A673 (cell line): ENCODE results near the gene CACNA2D2. TPM values are rescaled to one million over a fixed set of nuclear protein-coding genes. Genes with fewer than 3 reads are reported as not detected.

Source experiments
- BruUV-seq: library from RNA; stranded (reverse); fragments of 400-500 nt; replicated peaks from 2 replicates; lab custom pipeline; 2021; lab: Mats Ljungman, UMichigan
- CTCF ChIA-PET: fragments of 300-600 bp; sonication (Branson Sonifier 250); formaldehyde crosslinking; loops from one replicate; lab custom pipeline; 2022; ENCODE audit warnings: antibody characterized with exemption; lab: Charles Lee
- POLR2A ChIA-PET: fragments of 300-600 bp; sonication (Branson Sonifier 250); formaldehyde crosslinking; loops from one replicate; lab custom pipeline; 2022; ENCODE audit warnings: antibody characterized with exemption; ENCODE audit not compliant: low non-redundant PET; lab: Charles Lee
- DNase-seq: peaks from one replicate; pipeline ENCODE4 v3.0.0-alpha.2; 2015; ENCODE audit warnings: low spot score
- H3K27ac ChIP-seq: fragments of 200-600 bp; sonication (generic); 2 replicates; pipeline ENCODE4 v1.5.1; 2016; ENCODE audit warnings: mixed run types, low read depth, mild to moderate bottlenecking, mixed read lengths, antibody characterized with exemption, low read length; ENCODE audit not compliant: poor library complexity, severe bottlenecking
- H3K27me3 ChIP-seq: fragments of 200-600 bp; sonication (generic); replicated peaks from 2 replicates; pipeline ENCODE4 v1.6.1; 2017; ENCODE audit warnings: mixed run types, low read depth, mild to moderate bottlenecking, mixed read lengths, antibody characterized with exemption, low read length; ENCODE audit not compliant: insufficient read depth, poor library complexity
- H3K36me3 ChIP-seq: fragments of 200-600 bp; sonication (generic); 2 replicates; pipeline ENCODE4 v1.6.1; 2016; ENCODE audit warnings: mixed run types, mild to moderate bottlenecking, mixed read lengths, antibody characterized with exemption, low read length; ENCODE audit not compliant: insufficient read depth, poor library complexity, severe bottlenecking
- H3K4me1 ChIP-seq: fragments of 200-600 bp; sonication (generic); 2 replicates; pipeline ENCODE4 v1.6.1; 2017; ENCODE audit warnings: mixed run types, mild to moderate bottlenecking, mixed read lengths, antibody characterized with exemption, low read length; ENCODE audit not compliant: insufficient read depth, poor library complexity, severe bottlenecking
- H3K4me3 ChIP-seq: fragments of 200-600 bp; sonication (generic); 2 replicates; pipeline ENCODE4 v1.5.1; 2016; ENCODE audit warnings: low read depth, mixed run types, mild to moderate bottlenecking, mixed read lengths, low read length; ENCODE audit not compliant: poor library complexity, severe bottlenecking
- H3K9me3 ChIP-seq: fragments of 200-600 bp; sonication (generic); 2 replicates; pipeline ENCODE4 v1.6.1; 2016; ENCODE audit warnings: mixed run types, low read depth, mild to moderate bottlenecking, mixed read lengths, antibody characterized with exemption, low read length; ENCODE audit not compliant: poor library complexity, severe bottlenecking
- CTCF ChIP-seq: fragments of 300-800, 200-600 bp; sonication (generic); conservative IDR thresholded peaks from 2 replicates; pipeline ENCODE4 v1.5.1; 2017; ENCODE audit warnings: low read depth, mild to moderate bottlenecking, antibody characterized with exemption, low read length, moderate library complexity, mixed read lengths
- EZH2 ChIP-seq: fragments of 200-600 bp; sonication (generic); IDR thresholded peaks from 2 replicates; pipeline ENCODE4 v1.6.1; 2017; ENCODE audit warnings: borderline replicate concordance, low read depth, mild to moderate bottlenecking, mixed read lengths, antibody characterized with exemption, low read length; ENCODE audit not compliant: poor library complexity, severe bottlenecking
- intact Hi-C: fragments of 100-400 bp; cut with micrococcal nuclease; formaldehyde crosslinking; loops from one replicate; pipeline ENCODE4 v1.10.0; 2022; ENCODE audit not compliant: unreplicated experiment
- total RNA-seq: library from RNA; stranded (reverse); gene quantifications from 2 replicates; pipeline ENCODE4 v1.2.3, GENCODE V29; 2021

CACNA2D2 gene
- total RNA-seq, 1 experiment from 2014 or later, result 0.17 TPM

DNA sequence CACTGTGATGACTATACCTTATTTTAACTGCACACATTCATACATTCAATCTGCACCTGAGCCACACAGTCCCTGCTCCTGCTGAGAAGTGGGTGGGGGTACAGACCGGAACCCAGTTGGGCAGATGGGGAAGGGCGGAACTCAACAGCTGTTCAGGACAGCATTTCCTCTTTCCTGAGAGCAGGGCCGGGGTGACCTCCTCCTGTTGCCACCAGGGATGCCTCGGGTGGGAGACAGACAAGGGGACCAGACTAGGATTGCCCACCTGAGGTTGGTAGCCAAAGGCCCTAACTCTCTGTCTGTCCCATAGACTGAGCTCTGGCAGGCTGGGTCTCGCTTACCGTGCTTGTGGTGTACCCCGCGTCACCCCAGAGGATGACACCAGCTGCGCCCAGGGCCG is 184.8 kb downstream of the CACNA2D2 start:
- H3K27ac ChIP-seq, result no peak overlapping the region
- POLR2A ChIA-PET, result no interaction called here
- H3K9me3 ChIP-seq, result no peaks in the 10 kb centered on the region
- intact Hi-C loops, result no loop called here
- no peak overlapping the region for H3K4me3 ChIP-seq
- no peaks in the 10 kb centered on the region for H3K36me3 ChIP-seq
- no TSS peak for BruUV-seq
- no peaks in the 10 kb centered on the region for H3K27me3 ChIP-seq
- peaks cover 3% of the 10 kb centered on the region for H3K4me1 ChIP-seq
- no peak for DNase-seq
- TF ChIP-seq EZH2 (no peak), CTCF (no peak)
- CTCF ChIA-PET, result no interaction called here

DNA sequence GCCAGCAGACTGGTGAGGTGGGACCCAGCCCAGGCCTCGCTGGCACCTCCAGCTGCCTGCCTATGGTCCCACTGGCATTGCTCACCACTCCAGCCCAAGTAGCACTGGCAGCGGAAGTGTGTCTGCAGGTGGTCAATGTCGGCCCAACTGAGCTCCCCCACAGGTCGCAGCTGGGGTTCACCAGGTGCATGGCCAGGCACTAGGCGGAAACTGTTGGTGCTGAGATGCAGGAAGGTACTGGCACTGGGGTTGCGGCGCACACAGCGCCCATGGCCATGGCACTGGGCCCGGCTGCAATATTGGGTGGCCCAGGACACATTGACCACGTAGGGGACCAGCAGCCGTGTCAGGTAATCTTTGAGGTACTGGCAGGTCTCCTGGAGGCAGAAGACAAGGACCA is 185.3 kb downstream of the CACNA2D2 start:
- DNase-seq, result no peak
- Histone ChIP-seq H3K4me3 (no peak overlapping the region), H3K9me3 (no peaks in the 10 kb centered on the region), H3K36me3 (no peaks in the 10 kb centered on the region), H3K27ac (no peak overlapping the region), H3K4me1 (peaks cover 3% of the 10 kb centered on the region), H3K27me3 (no peaks in the 10 kb centered on the region)
- ChIA-PET CTCF (no interaction called here), POLR2A (no interaction called here)
- TF ChIP-seq EZH2, result no peak
- no peak for TF ChIP-seq CTCF
- BruUV-seq, result no TSS peak
- intact Hi-C loops, result no loop called here

GRCh38 chr3:50317300-50317699 is 186.1 kb downstream of the CACNA2D2 start:
- CTCF ChIA-PET, result no interaction called here
- DNase-seq, result no peak
- intact Hi-C loops, result no loop called here
- H3K27ac ChIP-seq, result no peak overlapping the region
- no TSS peak for BruUV-seq
- POLR2A ChIA-PET, result no interaction called here
- no peaks in the 10 kb centered on the region for H3K27me3 ChIP-seq
- peaks cover 3% of the 10 kb centered on the region for H3K4me1 ChIP-seq
- H3K36me3 ChIP-seq, result no peaks in the 10 kb centered on the region
- H3K4me3 ChIP-seq, result no peak overlapping the region
- no peak for TF ChIP-seq CTCF
- TF ChIP-seq EZH2, result no peak
- no peaks in the 10 kb centered on the region for H3K9me3 ChIP-seq
